Mucosa of stomach (tissue), 1 donor: ENCODE measurements around the gene PIK3CB.
"Not testable (repeated sequence)": the region's sequence is repeated elsewhere in the genome, so short reads cannot be mapped to it uniquely, and the experiment has no call there.

ENCODE experiments used
- H3K27me3 ChIP-seq: one replicate; pipeline ENCODE4 v1.7.0; 2013; ENCODE audit warnings: mild to moderate bottlenecking, low read length; ENCODE audit not compliant: control insufficient read depth, insufficient read depth
- H3K36me3 ChIP-seq: one replicate; pipeline ENCODE4 v1.7.0; 2013; ENCODE audit warnings: low read length; ENCODE audit not compliant: control insufficient read depth, insufficient read depth
- H3K4me1 ChIP-seq: one replicate; pipeline ENCODE4 v1.7.0; 2013; ENCODE audit warnings: mild to moderate bottlenecking, low read length; ENCODE audit not compliant: control insufficient read depth, insufficient read depth
- H3K4me3 ChIP-seq: one replicate; pipeline ENCODE4 v1.7.0; 2013; ENCODE audit warnings: low read length
- H3K9ac ChIP-seq: one replicate; pipeline ENCODE4 v1.7.0; 2013; ENCODE audit warnings: mild to moderate bottlenecking, low read length, moderate library complexity
- H3K9me3 ChIP-seq: one replicate; pipeline ENCODE4 v1.7.0; 2013; ENCODE audit warnings: mild to moderate bottlenecking, low read length, moderate library complexity; ENCODE audit not compliant: control insufficient read depth
- donor health status: Pancreatic carcinoma.

The PIK3CB gene

GRCh38 chr3:138682648-138683047 lies 152.1 kb downstream of the PIK3CB start:
- Histone ChIP-seq H3K27me3 (no peaks in the 10 kb centered on the region), H3K4me3 (no peak overlapping the region), H3K36me3 (no peaks in the 10 kb centered on the region), H3K9ac (no peak overlapping the region), H3K9me3 (no peaks in the 10 kb centered on the region), H3K4me1 (peaks cover 8% of the 10 kb centered on the region)

- peaks cover under 1% of the 10 kb centered on the region for H3K9me3 ChIP-seq
- no peaks in the 10 kb centered on the region for H3K36me3 ChIP-seq
- no peaks in the 10 kb centered on the region for H3K27me3 ChIP-seq
- H3K9ac ChIP-seq: no peak overlapping the region
- H3K4me1 ChIP-seq: peaks cover under 1% of the 10 kb centered on the region
- no peak overlapping the region for H3K4me3 ChIP-seq
These were observed 153.1 kb downstream of the PIK3CB start for GRCh38 chr3:138681463-138682220.

- not testable (repeated sequence) for H3K9me3 ChIP-seq, H3K9ac ChIP-seq, H3K36me3 ChIP-seq, H3K4me1 ChIP-seq, H3K27me3 ChIP-seq, H3K4me3 ChIP-seq
These were observed 153.8 kb downstream of the PIK3CB start for GRCh38 chr3:138680974-138681373.

GRCh38 chr3:138678874-138679392 lies 155.8 kb downstream of the PIK3CB start:
- H3K4me1 ChIP-seq: no peaks in the 10 kb centered on the region
- peaks cover 4% of the 10 kb centered on the region for H3K9me3 ChIP-seq
- H3K9ac ChIP-seq: no peak overlapping the region
- no peaks in the 10 kb centered on the region for H3K36me3 ChIP-seq
- H3K27me3 ChIP-seq: no peaks in the 10 kb centered on the region
- no peak overlapping the region for H3K4me3 ChIP-seq

GRCh38 chr3:138678086-138678485 lies 156.6 kb downstream of the PIK3CB start:
- H3K27me3 ChIP-seq: no peaks in the 10 kb centered on the region
- peaks cover 4% of the 10 kb centered on the region for H3K9me3 ChIP-seq
- H3K9ac ChIP-seq: no peak overlapping the region
- peaks cover under 1% of the 10 kb centered on the region for H3K4me1 ChIP-seq
- H3K36me3 ChIP-seq: no peaks in the 10 kb centered on the region
- no peak overlapping the region for H3K4me3 ChIP-seq

- H3K4me3 ChIP-seq: no peak overlapping the region
- peaks cover 4% of the 10 kb centered on the region for H3K9me3 ChIP-seq
- no peak overlapping the region for H3K9ac ChIP-seq
- peaks cover 13% of the 10 kb centered on the region for H3K4me1 ChIP-seq
- no peaks in the 10 kb centered on the region for H3K36me3 ChIP-seq
- no peaks in the 10 kb centered on the region for H3K27me3 ChIP-seq
These were observed 159.3 kb downstream of the PIK3CB start for GRCh38 chr3:138675393-138675792.

GRCh38 chr3:138673641-138674530 lies 160.8 kb downstream of the PIK3CB start:
- H3K36me3 ChIP-seq: no peaks in the 10 kb centered on the region

GRCh38 chr3:138670407-138670806 lies 164.3 kb downstream of the PIK3CB start:
- H3K9ac ChIP-seq: no peak overlapping the region
- H3K4me1 ChIP-seq: peaks cover 30% of the 10 kb centered on the region
- no peaks in the 10 kb centered on the region for H3K27me3 ChIP-seq

More at GRCh38 chr3:138673641-138674530, 160.8 kb downstream of the PIK3CB start:
- H3K9ac ChIP-seq: no peak overlapping the region
- H3K4me1 ChIP-seq: peaks cover 21% of the 10 kb centered on the region
- peaks cover 4% of the 10 kb centered on the region for H3K9me3 ChIP-seq
- H3K4me3 ChIP-seq: no peak overlapping the region
- no peaks in the 10 kb centered on the region for H3K27me3 ChIP-seq

GRCh38 chr3:138668107-138668506 lies 166.6 kb downstream of the PIK3CB start:
- no peaks in the 10 kb centered on the region for H3K9me3 ChIP-seq
- H3K4me3 ChIP-seq: no peak overlapping the region
- H3K9ac ChIP-seq: no peak overlapping the region
- H3K4me1 ChIP-seq: peaks cover 30% of the 10 kb centered on the region
- H3K27me3 ChIP-seq: no peaks in the 10 kb centered on the region
- H3K36me3 ChIP-seq: no peaks in the 10 kb centered on the region

More at GRCh38 chr3:138670407-138670806, 164.3 kb downstream of the PIK3CB start:
- Histone ChIP-seq H3K9me3 (no peaks in the 10 kb centered on the region), H3K36me3 (no peaks in the 10 kb centered on the region), H3K4me3 (no peak overlapping the region)

GRCh38 chr3:138657508-138657907 lies 177.2 kb downstream of the PIK3CB start:
- no peaks in the 10 kb centered on the region for H3K27me3 ChIP-seq
- H3K9me3 ChIP-seq: no peaks in the 10 kb centered on the region
- no peaks in the 10 kb centered on the region for H3K4me1 ChIP-seq
- no peak overlapping the region for H3K9ac ChIP-seq
- H3K36me3 ChIP-seq: peaks cover 13% of the 10 kb centered on the region
- no peak overlapping the region for H3K4me3 ChIP-seq

- H3K36me3 ChIP-seq: peaks cover 22% of the 10 kb centered on the region
These were observed 181.2 kb downstream of the PIK3CB start for GRCh38 chr3:138653567-138653966.

GRCh38 chr3:138649134-138649533 lies 185.6 kb downstream of the PIK3CB start:
- Histone ChIP-seq H3K4me1 (no peaks in the 10 kb centered on the region), H3K27me3 (no peaks in the 10 kb centered on the region), H3K4me3 (no peak overlapping the region), H3K9me3 (no peaks in the 10 kb centered on the region), H3K9ac (no peak overlapping the region), H3K36me3 (peaks cover 17% of the 10 kb centered on the region)

More at GRCh38 chr3:138653567-138653966, 181.2 kb downstream of the PIK3CB start:
- no peaks in the 10 kb centered on the region for H3K9me3 ChIP-seq
- no peaks in the 10 kb centered on the region for H3K27me3 ChIP-seq
- no peaks in the 10 kb centered on the region for H3K4me1 ChIP-seq
- H3K4me3 ChIP-seq: no peak overlapping the region
- no peak overlapping the region for H3K9ac ChIP-seq
